HFF-Myc (cell line): Measurements from ENCODE around the gene NEB.
"Not testable (repeated sequence)": the region's sequence is repeated elsewhere in the genome, so short reads cannot be mapped to it uniquely, and the experiment has no call there.

Experiments used
- DNase-seq: peaks from one replicate; pipeline ENCODE4 v3.0.0-alpha.2; 2011; ENCODE audit warnings: low read depth; ENCODE audit errors: extremely low read depth
- H3K4me3 ChIP-seq: replicated peaks from 2 replicates; pipeline ENCODE4 v1.5.1; 2011; ENCODE audit warnings: low read depth, mild to moderate bottlenecking, control low read depth, low read length
- TF ChIP-seq, protein P1 (sequence below): IDR thresholded peaks from 2 replicates; pipeline ENCODE4 v1.5.1; 2012; ENCODE audit warnings: mild to moderate bottlenecking, low read depth, low read length, control low read depth; ENCODE audit errors: missing control alignments

NEB gene

DNA sequence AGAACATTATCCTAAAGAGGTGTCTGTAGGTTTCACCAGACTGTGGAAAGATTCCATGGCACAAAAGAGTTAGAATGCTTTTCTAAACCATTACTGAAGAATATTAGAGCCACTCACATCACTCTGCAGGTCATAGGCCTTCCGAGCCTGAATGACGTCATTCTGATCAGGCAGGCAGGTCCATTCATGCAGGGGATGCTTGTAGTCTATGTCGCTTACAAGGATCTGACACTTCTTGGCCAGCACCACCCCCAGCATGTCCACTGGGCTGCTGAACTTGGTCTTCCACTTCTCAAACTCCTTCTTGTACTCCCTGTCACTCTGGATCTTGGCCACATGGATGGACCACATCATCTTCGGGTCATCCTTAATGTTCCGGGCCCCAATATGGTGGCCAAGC is 120.1 kb downstream of the NEB start:
- DNase-seq: no peak
- H3K4me3 ChIP-seq: no peak overlapping the region
- TF ChIP-seq, protein P1, sequence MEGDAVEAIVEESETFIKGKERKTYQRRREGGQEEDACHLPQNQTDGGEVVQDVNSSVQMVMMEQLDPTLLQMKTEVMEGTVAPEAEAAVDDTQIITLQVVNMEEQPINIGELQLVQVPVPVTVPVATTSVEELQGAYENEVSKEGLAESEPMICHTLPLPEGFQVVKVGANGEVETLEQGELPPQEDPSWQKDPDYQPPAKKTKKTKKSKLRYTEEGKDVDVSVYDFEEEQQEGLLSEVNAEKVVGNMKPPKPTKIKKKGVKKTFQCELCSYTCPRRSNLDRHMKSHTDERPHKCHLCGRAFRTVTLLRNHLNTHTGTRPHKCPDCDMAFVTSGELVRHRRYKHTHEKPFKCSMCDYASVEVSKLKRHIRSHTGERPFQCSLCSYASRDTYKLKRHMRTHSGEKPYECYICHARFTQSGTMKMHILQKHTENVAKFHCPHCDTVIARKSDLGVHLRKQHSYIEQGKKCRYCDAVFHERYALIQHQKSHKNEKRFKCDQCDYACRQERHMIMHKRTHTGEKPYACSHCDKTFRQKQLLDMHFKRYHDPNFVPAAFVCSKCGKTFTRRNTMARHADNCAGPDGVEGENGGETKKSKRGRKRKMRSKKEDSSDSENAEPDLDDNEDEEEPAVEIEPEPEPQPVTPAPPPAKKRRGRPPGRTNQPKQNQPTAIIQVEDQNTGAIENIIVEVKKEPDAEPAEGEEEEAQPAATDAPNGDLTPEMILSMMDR: no peak

DNA sequence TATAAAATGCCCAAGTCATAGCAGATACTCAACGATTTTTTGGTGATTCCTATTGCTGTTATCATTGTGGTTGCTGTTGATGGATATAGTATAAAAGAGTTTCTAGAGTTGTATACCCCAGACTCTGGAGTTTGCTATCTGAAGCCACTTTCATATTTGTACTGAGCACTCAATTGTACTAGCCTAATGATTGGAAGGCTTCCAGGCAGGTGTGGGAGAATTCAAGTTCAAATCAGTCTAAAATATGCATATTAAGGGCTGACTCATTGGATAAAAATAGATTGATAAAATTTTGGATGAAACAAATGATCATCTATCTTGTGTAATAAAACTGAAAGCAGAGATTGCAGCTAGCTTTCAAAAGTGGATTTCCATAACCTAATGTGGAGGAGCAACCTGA is 122.9 kb downstream of the NEB start:
- no peak for DNase-seq
- H3K4me3 ChIP-seq: no peak overlapping the region
- TF ChIP-seq, protein P1: no peak

DNA sequence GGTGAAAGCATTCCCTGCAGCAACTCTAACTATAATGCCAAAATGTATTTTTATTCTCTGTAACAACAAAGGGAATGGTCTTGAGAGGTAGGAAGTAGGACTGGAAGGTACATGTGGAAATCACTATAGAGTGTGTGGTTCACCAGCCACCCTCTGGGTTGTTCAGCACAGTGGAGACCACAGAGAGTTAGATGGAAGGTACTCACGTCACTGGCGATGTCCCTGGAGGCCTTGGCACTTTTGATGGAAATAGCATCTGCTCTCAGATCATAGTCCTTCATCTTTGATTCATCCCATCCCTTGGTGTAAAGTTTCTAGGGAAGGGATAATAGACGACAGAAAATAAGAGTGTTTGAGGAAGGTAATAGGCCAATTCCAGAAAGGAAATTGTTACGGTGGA is 124.0 kb downstream of the NEB start:
- no peak for DNase-seq
- no peak overlapping the region for H3K4me3 ChIP-seq
- TF ChIP-seq, protein P1: no peak

DNA sequence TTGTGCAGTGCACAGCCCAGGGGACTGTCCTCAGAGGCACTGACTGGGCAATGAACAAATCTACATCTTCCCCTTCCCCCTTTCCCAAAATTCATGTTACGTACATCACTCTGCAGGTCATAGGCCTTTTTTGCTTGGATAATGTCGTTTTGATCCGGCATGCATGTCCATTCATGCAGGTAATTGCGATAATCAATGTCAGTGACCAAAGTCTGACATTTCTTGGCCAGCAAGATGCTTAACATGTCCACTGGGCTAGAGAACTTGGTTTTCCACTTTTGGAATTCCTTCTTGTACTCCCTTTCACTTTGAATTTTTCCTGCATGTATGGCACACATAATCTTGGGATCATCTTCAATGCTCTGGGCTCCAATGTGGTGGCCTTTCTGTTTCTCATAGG is 124.6 kb downstream of the NEB start:
- DNase-seq: no peak
- H3K4me3 ChIP-seq: no peak overlapping the region
- TF ChIP-seq, protein P1: no peak

DNA sequence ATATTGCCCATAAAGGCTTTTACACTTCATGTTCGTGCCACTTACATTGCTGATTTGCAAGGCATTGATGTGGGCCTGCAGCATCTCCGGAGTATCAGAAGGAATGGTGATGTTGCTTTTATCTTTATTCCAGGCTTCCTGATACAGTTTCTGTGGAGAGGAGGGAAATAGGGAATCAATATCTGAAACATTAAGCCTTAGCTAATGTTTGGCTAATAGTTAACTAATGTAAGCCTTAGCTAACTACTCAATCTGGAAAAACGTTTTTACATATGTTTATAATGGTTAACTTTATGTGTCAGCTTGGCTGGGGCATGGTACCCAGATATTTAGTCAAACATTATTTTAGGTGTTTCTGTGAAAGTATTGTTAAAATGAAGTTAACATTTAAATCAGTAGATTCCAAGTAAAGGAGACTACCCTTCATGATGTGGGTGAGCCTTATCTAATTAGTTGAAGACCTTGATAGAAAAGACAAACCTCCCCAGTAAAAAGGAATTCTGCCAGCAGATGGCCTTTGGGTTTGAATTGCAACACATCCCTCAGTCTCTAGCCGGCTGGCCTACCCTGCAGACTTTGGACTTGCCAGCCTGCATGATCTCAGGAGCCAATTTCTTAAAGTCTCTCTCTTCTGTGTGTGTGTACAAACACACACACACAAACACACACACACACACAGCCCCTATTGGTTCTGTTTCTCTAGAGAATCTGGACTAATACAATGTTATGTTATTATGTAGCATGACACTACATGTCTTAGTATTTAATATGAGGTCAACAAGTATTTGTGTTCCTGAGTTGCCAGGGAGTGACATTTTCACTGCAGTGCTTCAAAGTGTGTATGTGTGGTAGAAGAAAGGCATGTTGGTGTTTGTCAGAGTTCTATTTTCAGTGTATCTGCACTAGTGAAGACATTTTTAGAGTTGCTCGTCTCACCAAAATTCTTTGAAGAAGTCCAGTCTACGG is 126.5 kb downstream of the NEB start:
- not testable (repeated sequence) for H3K4me3 ChIP-seq, DNase-seq

DNA sequence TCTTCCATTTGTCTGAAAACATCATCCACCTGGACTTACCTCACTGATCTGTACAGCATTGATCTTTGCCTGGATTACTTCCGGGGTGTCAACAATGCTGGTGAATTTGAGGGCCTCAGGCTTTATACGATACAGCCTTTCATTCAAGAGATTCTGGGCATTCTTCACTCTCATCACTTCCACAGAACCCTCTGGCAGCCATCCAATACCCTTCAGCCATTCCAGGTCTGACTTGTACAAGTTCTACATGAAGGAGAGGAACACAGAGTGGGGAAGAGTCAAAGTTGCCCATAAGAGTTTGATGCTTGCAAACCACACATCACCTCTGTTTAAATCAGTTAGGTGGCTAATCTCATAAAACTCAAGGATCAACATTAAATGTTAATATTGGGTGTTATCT is 130.7 kb downstream of the NEB start:
- DNase-seq, H3K4me3 ChIP-seq: not testable (repeated sequence)

DNA sequence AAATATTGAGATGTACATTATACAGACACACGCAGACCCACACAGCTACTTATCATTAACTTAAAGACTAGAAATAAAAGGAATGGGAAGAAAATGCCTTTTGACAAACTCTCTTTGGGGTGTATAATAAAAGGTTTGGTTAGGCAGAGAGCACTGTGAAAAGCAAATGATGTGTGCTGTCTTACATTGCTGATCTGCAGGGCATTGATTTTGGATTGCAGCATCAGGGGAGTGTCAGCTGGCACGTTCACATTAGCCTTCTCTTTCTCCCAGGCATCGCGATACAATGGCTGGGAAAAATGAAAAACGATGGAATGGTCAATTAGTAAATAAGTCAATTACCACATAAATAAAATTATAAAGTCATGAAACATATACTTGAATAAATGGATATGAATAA is 131.9 kb downstream of the NEB start:
- H3K4me3 ChIP-seq, DNase-seq: not testable (repeated sequence)

DNA sequence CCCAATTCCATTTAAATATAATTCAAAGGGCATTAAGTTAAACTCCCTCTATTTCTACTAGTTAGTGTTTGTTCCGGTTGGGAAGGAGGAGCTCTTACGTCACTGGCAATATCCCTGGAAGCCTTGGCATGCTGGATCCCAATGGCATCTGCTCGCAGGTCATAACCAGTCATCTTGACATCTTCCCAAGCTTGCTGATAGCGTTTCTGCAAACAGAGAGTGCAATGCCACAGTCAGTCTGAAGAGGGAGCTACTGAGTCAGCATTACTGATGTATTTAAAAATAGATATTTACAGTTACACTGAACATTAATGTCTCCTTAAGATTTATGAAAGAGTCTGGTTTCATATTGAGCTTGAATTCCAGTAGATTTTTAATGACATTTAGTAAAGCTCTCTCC is 132.5 kb downstream of the NEB start:
- DNase-seq, H3K4me3 ChIP-seq: not testable (repeated sequence)

DNA sequence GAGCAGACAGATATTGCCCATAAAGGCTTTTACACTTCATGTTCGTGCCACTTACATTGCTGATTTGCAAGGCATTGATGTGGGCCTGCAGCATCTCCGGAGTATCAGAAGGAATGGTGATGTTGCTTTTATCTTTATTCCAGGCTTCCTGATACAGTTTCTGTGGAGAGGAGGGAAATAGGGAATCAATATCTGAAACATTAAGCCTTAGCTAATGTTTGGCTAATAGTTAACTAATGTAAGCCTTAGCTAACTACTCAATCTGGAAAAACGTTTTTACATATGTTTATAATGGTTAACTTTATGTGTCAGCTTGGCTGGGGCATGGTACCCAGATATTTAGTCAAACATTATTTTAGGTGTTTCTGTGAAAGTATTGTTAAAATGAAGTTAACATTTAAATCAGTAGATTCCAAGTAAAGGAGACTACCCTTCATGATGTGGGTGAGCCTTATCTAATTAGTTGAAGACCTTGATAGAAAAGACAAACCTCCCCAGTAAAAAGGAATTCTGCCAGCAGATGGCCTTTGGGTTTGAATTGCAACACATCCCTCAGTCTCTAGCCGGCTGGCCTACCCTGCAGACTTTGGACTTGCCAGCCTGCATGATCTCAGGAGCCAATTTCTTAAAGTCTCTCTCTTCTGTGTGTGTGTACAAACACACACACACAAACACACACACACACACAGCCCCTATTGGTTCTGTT is 137.2 kb downstream of the NEB start:
- DNase-seq, H3K4me3 ChIP-seq: not testable (repeated sequence)

DNA sequence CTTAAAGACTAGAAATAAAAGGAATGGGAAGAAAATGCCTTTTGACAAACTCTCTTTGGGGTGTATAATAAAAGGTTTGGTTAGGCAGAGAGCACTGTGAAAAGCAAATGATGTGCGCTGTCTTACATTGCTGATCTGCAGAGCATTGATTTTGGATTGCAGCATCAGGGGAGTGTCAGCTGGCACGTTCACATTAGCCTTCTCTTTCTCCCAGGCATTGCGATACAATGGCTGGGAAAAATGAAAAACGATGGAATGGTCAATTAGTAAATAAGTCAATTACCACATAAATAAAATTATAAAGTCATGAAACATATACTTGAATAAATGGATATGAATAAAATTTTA is 142.4 kb downstream of the NEB start:
- H3K4me3 ChIP-seq, DNase-seq: not testable (repeated sequence)

DNA sequence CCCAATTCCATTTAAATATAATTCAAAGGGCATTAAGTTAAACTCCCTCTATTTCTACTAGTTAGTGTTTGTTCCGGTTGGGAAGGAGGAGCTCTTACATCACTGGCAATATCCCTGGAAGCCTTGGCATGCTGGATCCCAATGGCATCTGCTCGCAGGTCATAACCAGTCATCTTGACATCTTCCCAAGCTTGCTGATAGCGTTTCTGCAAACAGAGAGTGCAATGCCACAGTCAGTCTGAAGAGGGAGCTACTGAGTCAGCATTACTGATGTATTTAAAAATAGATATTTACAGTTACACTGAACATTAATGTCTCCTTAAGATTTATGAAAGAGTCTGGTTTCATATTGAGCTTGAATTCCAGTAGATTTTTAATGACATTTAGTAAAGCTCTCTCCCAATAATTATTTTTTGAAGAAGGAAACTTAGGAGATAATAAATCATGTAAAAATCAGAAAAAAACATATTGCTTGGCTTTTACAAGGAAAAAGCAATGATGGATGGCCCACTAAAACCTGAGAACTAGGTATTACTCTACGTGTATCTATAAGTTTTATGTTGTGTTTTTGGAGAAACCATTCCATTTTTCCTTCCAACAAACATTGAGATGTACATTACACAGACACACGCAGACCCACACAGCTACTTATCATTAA is 142.9 kb downstream of the NEB start:
- H3K4me3 ChIP-seq, DNase-seq: not testable (repeated sequence)

DNA sequence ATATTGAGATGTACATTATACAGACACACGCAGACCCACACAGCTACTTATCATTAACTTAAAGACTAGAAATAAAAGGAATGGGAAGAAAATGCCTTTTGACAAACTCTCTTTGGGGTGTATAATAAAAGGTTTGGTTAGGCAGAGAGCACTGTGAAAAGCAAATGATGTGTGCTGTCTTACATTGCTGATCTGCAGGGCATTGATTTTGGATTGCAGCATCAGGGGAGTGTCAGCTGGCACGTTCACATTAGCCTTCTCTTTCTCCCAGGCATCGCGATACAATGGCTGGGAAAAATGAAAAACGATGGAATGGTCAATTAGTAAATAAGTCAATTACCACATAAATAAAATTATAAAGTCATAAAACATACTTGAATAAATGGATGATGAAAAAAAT is 153.0 kb downstream of the NEB start:
- not testable (repeated sequence) for H3K4me3 ChIP-seq, DNase-seq

DNA sequence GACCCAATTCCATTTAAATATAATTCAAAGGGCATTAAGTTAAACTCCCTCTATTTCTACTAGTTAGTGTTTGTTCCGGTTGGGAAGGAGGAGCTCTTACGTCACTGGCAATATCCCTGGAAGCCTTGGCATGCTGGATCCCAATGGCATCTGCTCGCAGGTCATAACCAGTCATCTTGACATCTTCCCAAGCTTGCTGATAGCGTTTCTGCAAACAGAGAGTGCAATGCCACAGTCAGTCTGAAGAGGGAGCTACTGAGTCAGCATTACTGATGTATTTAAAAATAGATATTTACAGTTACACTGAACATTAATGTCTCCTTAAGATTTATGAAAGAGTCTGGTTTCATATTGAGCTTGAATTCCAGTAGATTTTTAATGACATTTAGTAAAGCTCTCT is 153.6 kb downstream of the NEB start:
- not testable (repeated sequence) for DNase-seq, H3K4me3 ChIP-seq
